ENCODE data around the gene UCHL5. TPM values are rescaled to one million over a fixed set of nuclear protein-coding genes. Genes with fewer than 3 reads are reported as not detected.
A peak's percentile ranks its signal among the peaks of the same experiment; 100 is the strongest.

UCHL5 gene
- polyA plus RNA-seq, 4 donors = 22.6 to 33.1 (median 24.2) TPM

GRCh38 chr1:192976576-192976975, 82.6 kb downstream of the UCHL5 start:
- Histone ChIP-seq H3K4me1 (ENCODE audit: control insufficient read depth in 3 of 3, insufficient read depth in 2 of 3, low read depth in 1 of 3, low read length in 2 of 3) (peaks cover 0 to 4% (median 3%) of the 10 kb centered on the region in 3 donors), H3K27ac (ENCODE audit: low read depth in 1 of 3, low read length in 2 of 3) (no peak overlapping the region), H3K4me3 (ENCODE audit: low read depth in 1 of 3, low read length in 3 of 3) (no peak overlapping the region), H3K9me3 (ENCODE audit: control insufficient read depth in 2 of 2, insufficient read depth in 1 of 2, low read depth in 1 of 2, low read length in 1 of 2) (no peaks in the 10 kb centered on the region), H3K27me3 (ENCODE audit: control insufficient read depth in 3 of 3, insufficient read depth in 3 of 3, low read length in 3 of 3) (no peaks in the 10 kb centered on the region), H3K36me3 (ENCODE audit: control insufficient read depth in 3 of 3, insufficient read depth in 2 of 3, low read depth in 1 of 3, low read length in 3 of 3) (no peaks in the 10 kb centered on the region)
- 37 to 40% (median 38%) methylated on average over 2 of the region's 2 CpGs for WGBS, 3 donors
- no peak for FAIRE-seq
- DNase-seq = no peak

GRCh38 chr1:192974701-192975100, 84.5 kb downstream of the UCHL5 start:
- no peak for FAIRE-seq
- Histone ChIP-seq H3K27ac (ENCODE audit: low read depth in 1 of 3, low read length in 2 of 3) (no peak overlapping the region), H3K27me3 (ENCODE audit: control insufficient read depth in 3 of 3, insufficient read depth in 3 of 3, low read length in 3 of 3) (no peaks in the 10 kb centered on the region)

GRCh38 chr1:192973988-192974387, 85.2 kb downstream of the UCHL5 start:
- H3K4me3 ChIP-seq (ENCODE audit: low read depth in 1 of 3, low read length in 3 of 3) = no peak overlapping the region
- no peaks in the 10 kb centered on the region for H3K36me3 ChIP-seq (ENCODE audit: control insufficient read depth in 3 of 3, insufficient read depth in 2 of 3, low read depth in 1 of 3, low read length in 3 of 3)
- peaks cover 3 to 4% (median 4%) of the 10 kb centered on the region in 3 donors for H3K4me1 ChIP-seq (ENCODE audit: control insufficient read depth in 3 of 3, insufficient read depth in 2 of 3, low read depth in 1 of 3, low read length in 2 of 3)
- DNase-seq (peak in 1 of 2 donors; percentile 68), FAIRE-seq (peak; percentile 57)
- no peaks in the 10 kb centered on the region for H3K27me3 ChIP-seq (ENCODE audit: control insufficient read depth in 3 of 3, insufficient read depth in 3 of 3, low read length in 3 of 3)
- H3K9me3 ChIP-seq (ENCODE audit: control insufficient read depth in 2 of 2, insufficient read depth in 1 of 2, low read depth in 1 of 2, low read length in 1 of 2) = no peaks in the 10 kb centered on the region
- no peak overlapping the region for H3K27ac ChIP-seq (ENCODE audit: low read depth in 1 of 3, low read length in 2 of 3)
- 43 to 80% (median 61%) methylated on average over 2 of the region's 2 CpGs for WGBS, 3 donors

More at GRCh38 chr1:192974701-192975100, 84.5 kb downstream of the UCHL5 start:
- DNase-seq = peak; percentile 45 to 58
- peaks cover 3 to 4% (median 4%) of the 10 kb centered on the region in 3 donors for H3K4me1 ChIP-seq (ENCODE audit: control insufficient read depth in 3 of 3, insufficient read depth in 2 of 3, low read depth in 1 of 3, low read length in 2 of 3)
- no peaks in the 10 kb centered on the region for H3K36me3 ChIP-seq (ENCODE audit: control insufficient read depth in 3 of 3, insufficient read depth in 2 of 3, low read depth in 1 of 3, low read length in 3 of 3)
- no peaks in the 10 kb centered on the region for H3K9me3 ChIP-seq (ENCODE audit: control insufficient read depth in 2 of 2, insufficient read depth in 1 of 2, low read depth in 1 of 2, low read length in 1 of 2)
- H3K4me3 ChIP-seq (ENCODE audit: low read depth in 1 of 3, low read length in 3 of 3) = no peak overlapping the region

- no peak overlapping the region for H3K27ac ChIP-seq (ENCODE audit: low read depth in 1 of 3, low read length in 2 of 3)
- no peak overlapping the region for H3K4me3 ChIP-seq (ENCODE audit: low read depth in 1 of 3, low read length in 3 of 3)
- no peak for DNase-seq
- peaks cover 3 to 4% (median 4%) of the 10 kb centered on the region in 3 donors for H3K4me1 ChIP-seq (ENCODE audit: control insufficient read depth in 3 of 3, insufficient read depth in 2 of 3, low read depth in 1 of 3, low read length in 2 of 3)
- no peak for FAIRE-seq
- WGBS, 3 donors = 68 to 94% (median 85%) methylated on average over 1 of the region's 1 CpG
- no peaks in the 10 kb centered on the region for H3K36me3 ChIP-seq (ENCODE audit: control insufficient read depth in 3 of 3, insufficient read depth in 2 of 3, low read depth in 1 of 3, low read length in 3 of 3)
- no peaks in the 10 kb centered on the region for H3K9me3 ChIP-seq (ENCODE audit: control insufficient read depth in 2 of 2, insufficient read depth in 1 of 2, low read depth in 1 of 2, low read length in 1 of 2)
- no peaks in the 10 kb centered on the region for H3K27me3 ChIP-seq (ENCODE audit: control insufficient read depth in 3 of 3, insufficient read depth in 3 of 3, low read length in 3 of 3)
Observed at GRCh38 chr1:192973202-192973601, 86.0 kb downstream of the UCHL5 start.

GRCh38 chr1:192969091-192969490, 90.1 kb downstream of the UCHL5 start:
- Histone ChIP-seq H3K36me3 (ENCODE audit: control insufficient read depth in 3 of 3, insufficient read depth in 2 of 3, low read depth in 1 of 3, low read length in 3 of 3) (no peaks in the 10 kb centered on the region), H3K4me3 (ENCODE audit: low read depth in 1 of 3, low read length in 3 of 3) (no peak overlapping the region), H3K27ac (ENCODE audit: low read depth in 1 of 3, low read length in 2 of 3) (peak overlapping the region in 1 of 3 donors; percentile 62), H3K9me3 (ENCODE audit: control insufficient read depth in 2 of 2, insufficient read depth in 1 of 2, low read depth in 1 of 2, low read length in 1 of 2) (no peaks in the 10 kb centered on the region), H3K27me3 (ENCODE audit: control insufficient read depth in 3 of 3, insufficient read depth in 3 of 3, low read length in 3 of 3) (no peaks in the 10 kb centered on the region), H3K4me1 (ENCODE audit: control insufficient read depth in 3 of 3, insufficient read depth in 2 of 3, low read depth in 1 of 3, low read length in 2 of 3) (peaks cover 3 to 4% (median 3%) of the 10 kb centered on the region in 3 donors)
- FAIRE-seq (no peak), DNase-seq (no peak)
- 86 to 93% (median 87%) methylated on average over 1 of the region's 1 CpG for WGBS, 3 donors

- H3K4me1 ChIP-seq (ENCODE audit: control insufficient read depth in 3 of 3, insufficient read depth in 2 of 3, low read depth in 1 of 3, low read length in 2 of 3) = peaks cover 0 to 4% (median 3%) of the 10 kb centered on the region in 3 donors
- FAIRE-seq (no peak), DNase-seq (peak; percentile 48 to 86)
- H3K36me3 ChIP-seq (ENCODE audit: control insufficient read depth in 3 of 3, insufficient read depth in 2 of 3, low read depth in 1 of 3, low read length in 3 of 3) = no peaks in the 10 kb centered on the region
- H3K27me3 ChIP-seq (ENCODE audit: control insufficient read depth in 3 of 3, insufficient read depth in 3 of 3, low read length in 3 of 3) = no peaks in the 10 kb centered on the region
- H3K9me3 ChIP-seq (ENCODE audit: control insufficient read depth in 2 of 2, insufficient read depth in 1 of 2, low read depth in 1 of 2, low read length in 1 of 2) = no peaks in the 10 kb centered on the region
- H3K27ac ChIP-seq (ENCODE audit: low read depth in 1 of 3, low read length in 2 of 3) = peak overlapping the region; percentile 1 to 62 (median 14)
- H3K4me3 ChIP-seq (ENCODE audit: low read depth in 1 of 3, low read length in 3 of 3) = no peak overlapping the region
Observed at GRCh38 chr1:192968323-192968722, 90.8 kb downstream of the UCHL5 start.

GRCh38 chr1:192967901-192968300, 91.3 kb downstream of the UCHL5 start:
- no peaks in the 10 kb centered on the region for H3K36me3 ChIP-seq (ENCODE audit: control insufficient read depth in 3 of 3, insufficient read depth in 2 of 3, low read depth in 1 of 3, low read length in 3 of 3)
- no peak overlapping the region for H3K4me3 ChIP-seq (ENCODE audit: low read depth in 1 of 3, low read length in 3 of 3)
- H3K4me1 ChIP-seq (ENCODE audit: control insufficient read depth in 3 of 3, insufficient read depth in 2 of 3, low read depth in 1 of 3, low read length in 2 of 3) = peaks cover 0 to 4% (median 3%) of the 10 kb centered on the region in 3 donors
- H3K27me3 ChIP-seq (ENCODE audit: control insufficient read depth in 3 of 3, insufficient read depth in 3 of 3, low read length in 3 of 3) = no peaks in the 10 kb centered on the region
- peak overlapping the region in 1 of 3 donors; percentile 62 for H3K27ac ChIP-seq (ENCODE audit: low read depth in 1 of 3, low read length in 2 of 3)
- 8 to 28% (median 20%) methylated on average over 1 of the region's 1 CpG for WGBS, 3 donors
- no peaks in the 10 kb centered on the region for H3K9me3 ChIP-seq (ENCODE audit: control insufficient read depth in 2 of 2, insufficient read depth in 1 of 2, low read depth in 1 of 2, low read length in 1 of 2)
- DNase-seq (peak in 1 of 2 donors; percentile 79), FAIRE-seq (peak; percentile 78)

- no peak for DNase-seq
- H3K4me1 ChIP-seq (ENCODE audit: control insufficient read depth in 3 of 3, insufficient read depth in 2 of 3, low read depth in 1 of 3, low read length in 2 of 3) = peaks cover 0 to 4% (median 3%) of the 10 kb centered on the region in 3 donors
- no peaks in the 10 kb centered on the region for H3K9me3 ChIP-seq (ENCODE audit: control insufficient read depth in 2 of 2, insufficient read depth in 1 of 2, low read depth in 1 of 2, low read length in 1 of 2)
- H3K27ac ChIP-seq (ENCODE audit: low read depth in 1 of 3, low read length in 2 of 3) = no peak overlapping the region
- no peak overlapping the region for H3K4me3 ChIP-seq (ENCODE audit: low read depth in 1 of 3, low read length in 3 of 3)
- H3K36me3 ChIP-seq (ENCODE audit: control insufficient read depth in 3 of 3, insufficient read depth in 2 of 3, low read depth in 1 of 3, low read length in 3 of 3) = no peaks in the 10 kb centered on the region
- no peaks in the 10 kb centered on the region for H3K27me3 ChIP-seq (ENCODE audit: control insufficient read depth in 3 of 3, insufficient read depth in 3 of 3, low read length in 3 of 3)
- FAIRE-seq = no peak
- WGBS, 3 donors = 79 to 87% (median 79%) methylated on average over 2 of the region's 2 CpGs
Observed at GRCh38 chr1:192967211-192967877, 91.8 kb downstream of the UCHL5 start.

- Histone ChIP-seq H3K36me3 (ENCODE audit: control insufficient read depth in 3 of 3, insufficient read depth in 2 of 3, low read depth in 1 of 3, low read length in 3 of 3) (no peaks in the 10 kb centered on the region), H3K9me3 (ENCODE audit: control insufficient read depth in 2 of 2, insufficient read depth in 1 of 2, low read depth in 1 of 2, low read length in 1 of 2) (no peaks in the 10 kb centered on the region), H3K4me1 (ENCODE audit: control insufficient read depth in 3 of 3, insufficient read depth in 2 of 3, low read depth in 1 of 3, low read length in 2 of 3) (peaks cover 0 to 4% (median 3%) of the 10 kb centered on the region in 3 donors), H3K27me3 (ENCODE audit: control insufficient read depth in 3 of 3, insufficient read depth in 3 of 3, low read length in 3 of 3) (no peaks in the 10 kb centered on the region), H3K27ac (ENCODE audit: low read depth in 1 of 3, low read length in 2 of 3) (no peak overlapping the region), H3K4me3 (ENCODE audit: low read depth in 1 of 3, low read length in 3 of 3) (no peak overlapping the region)
- FAIRE-seq (no peak), DNase-seq (no peak)
- WGBS, 3 donors = 77 to 93% (median 92%) methylated on average over 2 of the region's 2 CpGs
Observed at GRCh38 chr1:192966073-192966472, 93.1 kb downstream of the UCHL5 start.

Measured in small intestine (tissue), 7 donors.